HepG2 (cell line): ENCODE data around the gene ANTXR1. TPM values are rescaled to one million over a fixed set of nuclear protein-coding genes. Genes with fewer than 3 reads are reported as not detected.

Experiments used
- AFF4 ChIP-seq: sonication (generic); formaldehyde crosslinking; IDR thresholded peaks from 2 replicates; pipeline ENCODE4 v1.4.0; 2020; ENCODE audit warnings: missing genetic modification reagents
- CBX2 ChIP-seq, 2 experiments: fragments of 200-600 bp in 1 of 2; sonication (generic); formaldehyde crosslinking in 1 of 2; IDR thresholded peaks; 2 replicates each; pipeline versions ENCODE4 v1.7.0 to v1.8.1; 2018 to 2022; ENCODE audit warnings: low read depth in 2 of 2, low read length in 1 of 2, mild to moderate bottlenecking in 1 of 2, missing genetic modification reagents in 1 of 2
- HIVEP1 ChIP-seq: sonication (generic); formaldehyde crosslinking; IDR thresholded peaks from 2 replicates; pipeline ENCODE4 v1.4.0; 2020; ENCODE audit warnings: mild to moderate bottlenecking, missing genetic modification reagents
- polyA plus RNA-seq, 8 experiments: library from polyadenylated mRNA; depleted of rRNA in 3 of 8; stranded (reverse) in 7 of 8; unstranded in 1 of 8; fragments of >200 nt; fragmentation: Illumina TruSeq in 4 of 8; extraction: Trizol in 4 of 8; gene quantifications; 2 replicates each; pipeline versions ENCODE4 v1.2.1 to v1.2.3, GENCODE V29; 2011 to 2016; ENCODE audit warnings: low read depth in 4 of 8, missing spikeins in 1 of 8, mixed read lengths in 1 of 8; ENCODE audit not compliant: insufficient read depth in 1 of 8
- total RNA-seq, 5 experiments: library from RNA; depleted of rRNA; stranded (reverse); fragments of >200 nt; fragmentation: Illumina TruSeq; extraction: Trizol; gene quantifications; 2 replicates each; pipeline ENCODE4 v1.2.3, GENCODE V29; 2016; ENCODE audit warnings: low read depth in 1 of 5
- TF ChIP-seq, protein P1 (sequence below): sonication (generic); formaldehyde crosslinking; IDR thresholded peaks from 2 replicates; pipeline ENCODE4 v1.5.1; 2020; ENCODE audit warnings: mild to moderate bottlenecking, missing genetic modification reagents

ANTXR1 gene
- total and polyA plus RNA-seq, 2 of the 13 experiments (the other 11 are each of a cell fraction or from before 2014, with no cell fraction given): 4.5 to 12.7 TPM

- TF ChIP-seq, protein P1, sequence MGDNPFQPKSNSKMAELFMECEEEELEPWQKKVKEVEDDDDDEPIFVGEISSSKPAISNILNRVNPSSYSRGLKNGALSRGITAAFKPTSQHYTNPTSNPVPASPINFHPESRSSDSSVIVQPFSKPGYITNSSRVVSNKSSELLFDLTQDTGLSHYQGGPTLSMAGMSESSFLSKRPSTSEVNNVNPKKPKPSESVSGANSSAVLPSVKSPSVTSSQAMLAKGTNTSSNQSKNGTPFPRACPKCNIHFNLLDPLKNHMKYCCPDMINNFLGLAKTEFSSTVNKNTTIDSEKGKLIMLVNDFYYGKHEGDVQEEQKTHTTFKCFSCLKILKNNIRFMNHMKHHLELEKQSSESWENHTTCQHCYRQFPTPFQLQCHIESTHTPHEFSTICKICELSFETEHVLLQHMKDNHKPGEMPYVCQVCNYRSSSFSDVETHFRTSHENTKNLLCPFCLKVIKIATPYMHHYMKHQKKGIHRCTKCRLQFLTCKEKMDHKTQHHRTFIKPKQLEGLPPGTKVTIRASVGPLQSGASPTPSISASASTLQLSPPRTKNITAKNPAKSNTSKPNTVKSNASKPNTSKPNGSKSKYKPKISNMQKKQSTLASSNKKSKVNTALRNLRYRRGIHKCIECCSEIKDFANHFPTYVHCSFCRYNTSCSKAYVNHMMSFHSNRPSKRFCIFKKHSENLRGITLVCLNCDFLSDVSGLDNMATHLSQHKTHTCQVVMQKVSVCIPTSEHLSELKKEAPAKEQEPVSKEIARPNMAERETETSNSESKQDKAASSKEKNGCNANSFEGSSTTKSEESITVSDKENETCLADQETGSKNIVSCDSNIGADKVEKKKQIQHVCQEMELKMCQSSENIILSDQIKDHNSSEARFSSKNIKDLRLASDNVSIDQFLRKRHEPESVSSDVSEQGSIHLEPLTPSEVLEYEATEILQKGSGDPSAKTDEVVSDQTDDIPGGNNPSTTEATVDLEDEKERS (CRISPR knock-in tag): no peak
- no peak for TF ChIP-seq AFF4 (CRISPR knock-in tag)
- TF ChIP-seq HIVEP1 (CRISPR knock-in tag): no peak
- no peak for TF ChIP-seq CBX2 (IDR thresholded peaks at IDR 0.05; ENCODE audit: low read depth, low read length)
- TF ChIP-seq CBX2 (CRISPR knock-in tag; IDR thresholded peaks at IDR 0.05; ENCODE audit: low read depth): no peak
Measured at GRCh38 chr2:69054431-69054830, 41.5 kb downstream of the ANTXR1 start (continued).
